ENCODE results near the gene SMARCA1. TPM values are rescaled to one million over a fixed set of nuclear protein-coding genes. Genes with fewer than 3 reads are reported as not detected.

The SMARCA1 gene
- total RNA-seq, 1 experiment from 2014 or later, result 56.9 TPM

- Histone ChIP-seq H3K27me3 (replicated peaks; ENCODE audit: insufficient read depth, low read depth, low read length, poor library complexity) (no peaks in the 10 kb centered on the region), H3K4me1 (ENCODE audit: insufficient read depth, low read length, poor library complexity, severe bottlenecking) (no peaks in the 10 kb centered on the region), H3K4me3 (ENCODE audit: low read depth, low read length, poor library complexity, severe bottlenecking) (no peak overlapping the region), H3K27ac (ENCODE audit: low read depth, low read length, poor library complexity, severe bottlenecking) (no peak overlapping the region), H3K36me3 (ENCODE audit: insufficient read depth, low read length, poor library complexity, severe bottlenecking) (peaks cover 37% of the 10 kb centered on the region), H3K9me3 (ENCODE audit: low read depth, low read length, poor library complexity, severe bottlenecking) (no peaks in the 10 kb centered on the region)
- ChIA-PET CTCF (no interaction called here), POLR2A (ENCODE audit: low non-redundant PET) (no interaction called here)
- intact Hi-C loops (cut with micrococcal nuclease; ENCODE audit: unreplicated experiment), result no loop called here
- DNase-seq (ENCODE audit: low spot score), result no peak
- TF ChIP-seq, protein P1, sequence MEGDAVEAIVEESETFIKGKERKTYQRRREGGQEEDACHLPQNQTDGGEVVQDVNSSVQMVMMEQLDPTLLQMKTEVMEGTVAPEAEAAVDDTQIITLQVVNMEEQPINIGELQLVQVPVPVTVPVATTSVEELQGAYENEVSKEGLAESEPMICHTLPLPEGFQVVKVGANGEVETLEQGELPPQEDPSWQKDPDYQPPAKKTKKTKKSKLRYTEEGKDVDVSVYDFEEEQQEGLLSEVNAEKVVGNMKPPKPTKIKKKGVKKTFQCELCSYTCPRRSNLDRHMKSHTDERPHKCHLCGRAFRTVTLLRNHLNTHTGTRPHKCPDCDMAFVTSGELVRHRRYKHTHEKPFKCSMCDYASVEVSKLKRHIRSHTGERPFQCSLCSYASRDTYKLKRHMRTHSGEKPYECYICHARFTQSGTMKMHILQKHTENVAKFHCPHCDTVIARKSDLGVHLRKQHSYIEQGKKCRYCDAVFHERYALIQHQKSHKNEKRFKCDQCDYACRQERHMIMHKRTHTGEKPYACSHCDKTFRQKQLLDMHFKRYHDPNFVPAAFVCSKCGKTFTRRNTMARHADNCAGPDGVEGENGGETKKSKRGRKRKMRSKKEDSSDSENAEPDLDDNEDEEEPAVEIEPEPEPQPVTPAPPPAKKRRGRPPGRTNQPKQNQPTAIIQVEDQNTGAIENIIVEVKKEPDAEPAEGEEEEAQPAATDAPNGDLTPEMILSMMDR (conservative IDR thresholded peaks at IDR 0.05; ENCODE audit: low read depth, low read length), result no peak
- TF ChIP-seq EZH2 (IDR thresholded peaks at IDR 0.05; ENCODE audit: borderline replicate concordance, low read depth, low read length, poor library complexity, severe bottlenecking), result no peak
- no TSS peak for BruUV-seq (replicated peaks)
These were observed 33.0 kb downstream of the SMARCA1 start for GRCh38 chrX:129490330-129490729.

DNA sequence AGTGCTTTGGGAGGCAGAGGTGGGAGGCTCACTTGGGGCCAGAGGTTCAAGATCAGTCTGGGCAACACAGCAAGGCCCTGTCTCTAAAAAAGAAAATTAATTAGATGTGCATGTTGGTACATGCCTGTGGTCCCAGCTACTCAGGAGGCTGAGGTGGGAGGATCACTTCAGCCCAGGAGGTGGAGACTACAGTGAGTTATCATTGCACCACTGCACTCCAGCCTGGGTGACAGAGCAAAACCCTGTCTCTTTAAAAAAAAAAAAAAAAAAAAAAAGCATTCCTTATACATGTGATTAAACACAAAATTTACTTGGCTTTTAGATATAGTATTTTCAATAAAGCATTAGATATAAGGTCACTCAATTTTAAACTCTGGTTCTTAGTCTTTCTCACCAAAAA is 34.9 kb downstream of the SMARCA1 start:
- no peak for DNase-seq (ENCODE audit: low spot score)
- ChIA-PET CTCF (no interaction called here), POLR2A (ENCODE audit: low non-redundant PET) (no interaction called here)
- Histone ChIP-seq H3K27ac (ENCODE audit: low read depth, low read length, poor library complexity, severe bottlenecking) (no peak overlapping the region), H3K36me3 (ENCODE audit: insufficient read depth, low read length, poor library complexity, severe bottlenecking) (peaks cover 37% of the 10 kb centered on the region), H3K4me1 (ENCODE audit: insufficient read depth, low read length, poor library complexity, severe bottlenecking) (no peaks in the 10 kb centered on the region), H3K4me3 (ENCODE audit: low read depth, low read length, poor library complexity, severe bottlenecking) (no peak overlapping the region), H3K27me3 (replicated peaks; ENCODE audit: insufficient read depth, low read depth, low read length, poor library complexity) (no peaks in the 10 kb centered on the region), H3K9me3 (ENCODE audit: low read depth, low read length, poor library complexity, severe bottlenecking) (no peaks in the 10 kb centered on the region)
- TF ChIP-seq, protein P1 (conservative IDR thresholded peaks at IDR 0.05; ENCODE audit: low read depth, low read length), result no peak
- no peak for TF ChIP-seq EZH2 (IDR thresholded peaks at IDR 0.05; ENCODE audit: borderline replicate concordance, low read depth, low read length, poor library complexity, severe bottlenecking)
- BruUV-seq (replicated peaks), result no TSS peak
- intact Hi-C loops (cut with micrococcal nuclease; ENCODE audit: unreplicated experiment), result no loop called here

DNA sequence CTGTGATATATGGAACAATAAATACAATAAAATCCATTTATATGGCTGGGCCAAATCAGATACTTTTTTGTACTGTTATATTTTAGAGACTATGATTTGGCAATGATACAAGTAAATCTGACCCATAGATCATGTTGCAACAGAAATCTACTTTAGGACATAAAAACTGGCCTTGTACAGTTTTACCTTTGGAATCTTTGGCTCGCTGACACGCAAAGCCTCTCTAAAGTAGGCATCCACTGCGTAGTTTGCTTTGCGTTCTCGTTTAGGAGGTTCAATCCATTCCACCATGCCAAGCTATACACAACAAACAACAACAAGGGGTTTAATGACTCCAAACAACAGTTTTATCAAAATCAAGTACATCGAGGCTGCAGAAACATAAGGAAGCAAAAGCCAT is 42.4 kb downstream of the SMARCA1 start:
- TF ChIP-seq, protein P1 (conservative IDR thresholded peaks at IDR 0.05; ENCODE audit: low read depth, low read length), result no peak
- no peak for TF ChIP-seq EZH2 (IDR thresholded peaks at IDR 0.05; ENCODE audit: borderline replicate concordance, low read depth, low read length, poor library complexity, severe bottlenecking)
- H3K27me3 ChIP-seq (replicated peaks; ENCODE audit: insufficient read depth, low read depth, low read length, poor library complexity), result no peaks in the 10 kb centered on the region
- no peak overlapping the region for H3K27ac ChIP-seq (ENCODE audit: low read depth, low read length, poor library complexity, severe bottlenecking)
- ChIA-PET POLR2A (ENCODE audit: low non-redundant PET) (no interaction called here), CTCF (no interaction called here)
- DNase-seq (ENCODE audit: low spot score), result no peak
- no peaks in the 10 kb centered on the region for H3K4me1 ChIP-seq (ENCODE audit: insufficient read depth, low read length, poor library complexity, severe bottlenecking)
- no peak overlapping the region for H3K4me3 ChIP-seq (ENCODE audit: low read depth, low read length, poor library complexity, severe bottlenecking)
- intact Hi-C loops (cut with micrococcal nuclease; ENCODE audit: unreplicated experiment), result no loop called here
- H3K36me3 ChIP-seq (ENCODE audit: insufficient read depth, low read length, poor library complexity, severe bottlenecking), result no peaks in the 10 kb centered on the region
- H3K9me3 ChIP-seq (ENCODE audit: low read depth, low read length, poor library complexity, severe bottlenecking), result no peaks in the 10 kb centered on the region
- BruUV-seq (replicated peaks), result no TSS peak

Data from A673 (cell line).